Activated naive CD4-positive, alpha-beta T cell treated with anti-CD3 and anti-CD28 coated beads for 36 hours (primary cell): ENCODE data around the gene CIAO2A. TPM values are rescaled to one million over a fixed set of nuclear protein-coding genes. Genes with fewer than 3 reads are reported as not detected.

Experiments used
- CTCF ChIA-PET: fragments of 350-600 bp; sonication (Branson Sonifier 250); formaldehyde crosslinking; loops from one replicate; lab custom pipeline; 2021; ENCODE audit warnings: antibody characterized with exemption; lab: Charles Lee
- DNase-seq: peaks from one replicate; pipeline ENCODE4 v3.0.0-alpha.2; 2020
- H3K27ac Mint-ChIP-seq: one replicate; pipeline ENCODE4 v1.8.0; 2021; ENCODE audit warnings: mild to moderate bottlenecking, mixed read lengths
- H3K27me3 Mint-ChIP-seq: one replicate; pipeline ENCODE4 v1.8.0; 2021; ENCODE audit warnings: low read depth, mixed read lengths
- H3K36me3 Mint-ChIP-seq: one replicate; pipeline ENCODE4 v1.8.0; 2021; ENCODE audit warnings: low read depth, mixed read lengths
- H3K4me1 Mint-ChIP-seq: one replicate; pipeline ENCODE4 v1.8.0; 2021; ENCODE audit warnings: low read depth, mixed read lengths
- H3K4me3 Mint-ChIP-seq: one replicate; pipeline ENCODE4 v1.8.0; 2021; ENCODE audit warnings: mild to moderate bottlenecking, moderate library complexity, mixed read lengths
- H3K9me3 Mint-ChIP-seq: one replicate; pipeline ENCODE4 v1.8.0; 2021; ENCODE audit warnings: mixed read lengths
- intact Hi-C: fragments of 100-400 bp; cut with micrococcal nuclease; formaldehyde crosslinking; loops from one replicate; pipeline ENCODE4 v1.15.1; 2023
- total RNA-seq, 2 experiments: library from RNA; stranded (reverse); gene quantifications; one replicate each; pipeline ENCODE4 v1.2.3, GENCODE V29; 2021

The CIAO2A gene, protein sequence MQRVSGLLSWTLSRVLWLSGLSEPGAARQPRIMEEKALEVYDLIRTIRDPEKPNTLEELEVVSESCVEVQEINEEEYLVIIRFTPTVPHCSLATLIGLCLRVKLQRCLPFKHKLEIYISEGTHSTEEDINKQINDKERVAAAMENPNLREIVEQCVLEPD
- 100 to 1,000 TPM; 105 TPM for total RNA-seq

DNA sequence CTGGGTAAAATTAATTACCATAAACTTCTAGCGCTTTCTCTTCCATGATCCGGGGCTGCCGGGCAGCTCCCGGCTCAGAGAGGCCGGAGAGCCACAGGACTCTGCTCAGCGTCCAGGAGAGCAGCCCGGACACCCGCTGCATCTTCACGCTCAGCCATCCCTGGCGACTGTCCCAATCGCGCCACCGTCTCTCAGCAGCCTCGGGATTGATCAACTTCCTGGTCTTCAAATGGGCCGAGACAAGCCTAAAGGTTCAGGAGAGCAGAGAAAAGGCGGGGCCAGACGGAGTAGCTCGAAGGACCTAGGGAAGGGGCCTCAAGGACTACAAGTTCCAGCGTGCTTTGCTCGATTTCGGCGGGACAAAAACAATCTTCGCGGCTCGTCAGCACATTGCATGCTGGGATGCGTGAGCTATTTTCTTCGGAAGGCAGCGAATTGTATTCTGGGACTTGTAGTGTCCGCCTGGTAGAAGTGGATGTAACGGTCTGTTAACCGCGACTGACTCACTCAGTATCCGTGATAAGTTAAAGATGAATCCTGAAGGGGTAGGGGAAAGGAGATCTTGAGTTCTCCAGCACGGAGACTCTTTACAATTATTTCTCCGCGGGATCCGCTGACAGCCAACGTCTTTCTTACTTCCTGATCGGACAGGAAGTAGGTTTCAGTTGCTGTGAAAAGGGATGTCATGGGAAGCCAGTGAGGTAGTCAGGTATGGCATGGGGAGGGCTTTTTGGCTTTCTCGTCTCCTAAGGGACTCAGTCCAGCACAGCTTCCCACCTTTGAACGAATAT lies at the start of gene CIAO2A:
Gene CIAO2A (minus strand): TSS at position 212 of the 791 bp plus-strand sequence. CDS start 70 bp downstream, at position 142.
- peaks cover 14% of the 10 kb centered on the region for H3K36me3 Mint-ChIP-seq
- H3K27me3 Mint-ChIP-seq, result no peaks in the 10 kb centered on the region
- H3K27ac Mint-ChIP-seq, result peak within 1 kb of the TSS; percentile 97
- intact Hi-C loops, result loop anchor here (1.0 to 10.0 kb wide), 9 partner anchors 59 to 902 kb away; partner anchors contain the start of genes CSNK1G1, HERC1, PCLAF and PPIB
- H3K4me3 Mint-ChIP-seq, result peak within 1 kb of the TSS; percentile 98
- H3K9me3 Mint-ChIP-seq, result no peaks in the 10 kb centered on the region
- CTCF ChIA-PET, result interaction anchor here (0.6 to 2.5 kb wide), 8 partner anchors 22 to 494 kb away, joined by 3 to 10 read pairs (median 3); no protein-coding TSS in a partner anchor
- H3K4me1 Mint-ChIP-seq, result peaks cover 62% of the 10 kb centered on the region
- DNase-seq, result peak; percentile 99

DNA sequence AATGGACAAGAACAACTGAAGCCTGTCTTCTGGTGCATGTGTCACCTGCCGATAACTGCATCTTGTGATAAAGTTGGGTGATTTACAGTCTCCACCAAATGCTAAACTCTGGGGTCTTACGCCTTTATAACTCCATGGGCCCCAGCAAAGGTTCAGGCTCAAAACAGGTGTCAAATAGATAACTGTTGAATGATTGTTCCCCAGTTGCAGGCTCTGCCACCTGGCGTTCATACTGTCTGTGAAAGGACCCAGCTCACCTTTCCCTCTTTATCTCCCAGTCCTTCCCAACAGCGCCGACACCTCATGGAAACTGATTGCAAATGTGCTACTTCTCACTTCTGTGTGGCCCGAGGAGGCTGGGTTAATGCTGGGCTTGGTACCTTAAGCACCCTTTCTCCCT lies 49.6 kb upstream of the CIAO2A start:
- Mint-ChIP-seq H3K9me3 (no peaks in the 10 kb centered on the region), H3K27ac (peak overlapping the region; percentile 13), H3K4me3 (no peak overlapping the region), H3K4me1 (no peaks in the 10 kb centered on the region), H3K36me3 (peaks cover 9% of the 10 kb centered on the region), H3K27me3 (no peaks in the 10 kb centered on the region)
- intact Hi-C loops, result no loop called here
- DNase-seq, result no peak
- CTCF ChIA-PET, result interaction anchor here (0.8 kb wide), 1 partner anchor 12 kb away, joined by 3 read pairs; no protein-coding TSS in a partner anchor

DNA sequence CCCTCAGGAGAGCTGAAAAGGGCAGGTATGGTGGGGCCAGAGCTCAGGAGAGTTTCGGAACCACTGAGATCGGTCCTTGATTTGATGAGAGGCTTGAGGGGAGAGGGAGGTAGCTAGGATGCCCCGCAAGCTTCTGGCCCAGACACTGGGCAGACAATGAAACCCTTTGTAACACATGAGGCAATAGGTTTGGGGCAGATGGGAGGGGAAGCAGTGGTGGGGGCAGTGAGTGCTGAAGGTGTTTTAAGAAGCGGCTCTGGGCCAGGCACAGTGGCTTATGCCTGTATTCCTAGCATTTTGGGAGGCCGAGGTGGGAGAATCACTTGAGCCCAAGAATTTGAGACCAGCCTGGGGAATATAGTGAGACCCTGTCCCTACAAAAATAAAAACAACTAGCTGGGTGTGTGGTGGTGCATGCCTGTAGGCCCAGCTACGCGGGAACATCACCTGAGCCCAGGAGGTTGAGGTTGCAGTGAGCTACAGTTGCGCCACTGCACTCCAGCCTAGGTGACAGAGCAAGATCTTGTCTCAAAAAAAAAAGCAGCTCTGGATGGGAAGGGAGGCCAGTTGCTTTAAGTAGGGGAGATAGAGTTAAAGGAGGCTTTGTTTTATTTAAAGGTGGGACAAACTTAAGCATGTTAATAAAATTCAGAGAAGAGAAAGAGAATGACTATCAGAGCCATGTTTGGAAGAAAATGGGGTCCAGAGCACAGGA lies 48.3 kb upstream of the CIAO2A start:
- CTCF ChIA-PET, result interaction anchor here (1.5 kb wide), 1 partner anchor 11 kb away, joined by 7 read pairs; no protein-coding TSS in a partner anchor
- Mint-ChIP-seq H3K4me1 (no peaks in the 10 kb centered on the region), H3K27ac (no peak overlapping the region), H3K27me3 (no peaks in the 10 kb centered on the region), H3K4me3 (no peak overlapping the region), H3K36me3 (peaks cover 11% of the 10 kb centered on the region), H3K9me3 (no peaks in the 10 kb centered on the region)
- DNase-seq, result no peak
- intact Hi-C loops, result no loop called here

DNA sequence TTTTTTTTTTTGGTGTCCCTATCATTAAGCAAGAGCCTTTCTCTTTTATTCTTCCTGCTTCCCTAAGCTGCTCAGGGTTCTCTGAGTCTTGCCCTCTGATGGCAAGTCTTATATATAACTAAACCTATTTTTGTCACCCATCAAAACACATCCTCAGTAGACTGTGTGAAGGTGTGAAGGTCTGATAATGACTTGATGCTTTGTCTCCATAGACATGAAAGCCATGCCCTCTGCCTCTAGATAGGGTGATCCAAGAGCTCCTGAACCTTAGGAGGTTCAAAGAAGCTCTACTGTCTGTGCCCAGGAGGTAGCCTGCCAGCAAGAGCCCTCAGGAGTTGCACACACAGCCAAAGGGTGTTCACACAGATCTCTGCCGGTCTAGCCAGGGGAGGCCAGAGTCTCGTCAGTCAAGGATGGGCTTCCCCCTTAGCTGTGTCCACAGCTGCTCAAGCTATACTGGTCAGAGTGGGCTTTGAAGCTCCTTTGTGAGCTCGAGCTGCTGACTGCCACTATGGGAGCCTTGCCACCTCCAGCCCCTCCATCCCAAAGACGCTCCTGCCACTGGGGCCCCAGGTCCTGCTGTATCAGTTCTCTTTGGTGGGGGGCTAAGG lies 44.8 kb upstream of the CIAO2A start:
- Mint-ChIP-seq H3K36me3 (peaks cover 16% of the 10 kb centered on the region), H3K4me3 (no peak overlapping the region), H3K4me1 (no peaks in the 10 kb centered on the region), H3K27me3 (no peaks in the 10 kb centered on the region), H3K27ac (no peak overlapping the region), H3K9me3 (no peaks in the 10 kb centered on the region)
- no peak for DNase-seq
- CTCF ChIA-PET, result interaction anchor here (0.6 kb wide), 1 partner anchor 419 kb away, joined by 3 read pairs; no protein-coding TSS in a partner anchor
- intact Hi-C loops, result no loop called here

DNA sequence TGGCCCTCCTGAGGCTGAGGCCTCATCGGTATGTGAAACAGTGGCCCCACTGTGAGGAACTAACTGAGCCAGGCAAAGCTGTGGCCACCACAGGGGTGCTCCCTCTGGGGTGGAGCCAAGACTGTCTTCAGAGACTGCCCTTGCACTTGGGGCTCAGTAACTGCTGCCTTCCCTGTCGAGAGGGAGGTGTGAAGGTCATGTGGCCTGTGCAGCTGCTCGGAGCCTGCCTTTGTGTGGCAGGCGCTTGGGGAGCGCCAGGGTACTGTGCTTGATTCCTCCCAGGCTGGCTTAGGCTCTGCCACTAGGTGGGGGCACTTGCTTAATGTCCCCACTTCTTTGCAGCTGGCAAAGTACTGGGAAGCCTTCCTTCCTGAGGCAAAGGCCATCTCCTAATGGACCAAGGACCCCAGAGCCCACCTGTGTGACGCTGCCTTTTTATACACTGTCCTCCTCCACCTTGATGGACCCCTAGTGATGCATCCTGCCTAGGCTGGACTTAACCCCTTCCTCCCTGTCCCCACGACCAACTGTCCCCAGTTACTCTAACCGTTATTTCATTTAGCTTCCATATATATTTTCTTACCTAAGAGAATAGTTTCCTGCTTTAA lies 43.7 kb upstream of the CIAO2A start:
- Mint-ChIP-seq H3K27ac (no peak overlapping the region), H3K4me3 (no peak overlapping the region), H3K27me3 (no peaks in the 10 kb centered on the region), H3K4me1 (no peaks in the 10 kb centered on the region), H3K36me3 (peaks cover 22% of the 10 kb centered on the region), H3K9me3 (no peaks in the 10 kb centered on the region)
- CTCF ChIA-PET, result no interaction called here
- intact Hi-C loops, result no loop called here
- DNase-seq, result no peak

DNA sequence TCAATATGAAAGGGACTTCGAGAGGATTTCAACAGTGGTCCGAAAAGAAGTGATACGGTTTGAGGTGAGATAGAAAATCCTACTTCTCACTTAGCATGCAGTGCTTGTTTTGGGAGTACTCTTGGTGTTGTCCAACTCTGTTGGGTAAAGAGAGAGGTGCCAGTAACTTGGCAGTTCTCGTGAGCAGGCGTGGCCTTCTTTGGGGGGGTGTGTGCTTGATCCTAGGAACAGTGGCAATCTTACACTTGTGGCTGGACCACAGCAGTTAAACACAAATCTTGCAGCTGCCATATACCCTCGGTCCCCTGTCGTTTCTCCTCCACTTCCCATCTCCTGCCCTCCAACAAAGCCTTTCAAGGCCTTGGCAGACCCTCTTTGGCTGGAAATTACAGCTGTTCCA lies 42.7 kb upstream of the CIAO2A start:
- H3K4me1 Mint-ChIP-seq, result no peaks in the 10 kb centered on the region
- no peak overlapping the region for H3K27ac Mint-ChIP-seq
- no peaks in the 10 kb centered on the region for H3K9me3 Mint-ChIP-seq
- intact Hi-C loops, result no loop called here
- peaks cover 25% of the 10 kb centered on the region for H3K36me3 Mint-ChIP-seq
- H3K4me3 Mint-ChIP-seq, result no peak overlapping the region
- CTCF ChIA-PET, result interaction anchor here (0.6 kb wide), 1 partner anchor 36 kb away, joined by 3 read pairs; no protein-coding TSS in a partner anchor
- DNase-seq, result no peak
- H3K27me3 Mint-ChIP-seq, result no peaks in the 10 kb centered on the region

DNA sequence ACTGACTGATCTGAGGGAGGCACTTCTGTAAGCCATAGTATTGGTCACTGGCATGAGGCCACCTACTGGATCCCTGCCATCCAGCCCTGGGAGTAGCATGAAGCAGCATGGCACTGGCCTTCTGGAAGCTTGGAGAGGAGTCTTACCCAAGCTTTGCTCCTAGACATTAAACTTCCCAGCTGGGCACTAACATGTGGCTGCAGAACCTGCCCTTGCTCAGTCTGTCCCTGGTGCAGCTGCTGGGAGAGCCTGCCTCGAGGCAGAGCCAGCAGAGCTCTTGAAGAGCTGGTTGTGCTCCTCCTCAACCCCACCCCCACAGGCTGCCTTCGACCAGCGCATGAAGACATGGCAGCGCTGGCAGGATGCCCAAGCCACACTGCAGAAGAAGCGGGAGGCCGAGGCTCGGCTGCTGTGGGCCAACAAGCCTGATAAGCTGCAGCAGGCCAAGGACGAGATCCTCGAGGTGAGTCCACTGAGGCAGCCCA lies 40.7 kb upstream of the CIAO2A start:
- Mint-ChIP-seq H3K4me3 (no peak overlapping the region), H3K9me3 (no peaks in the 10 kb centered on the region), H3K4me1 (no peaks in the 10 kb centered on the region), H3K27ac (no peak overlapping the region), H3K27me3 (no peaks in the 10 kb centered on the region), H3K36me3 (peaks cover 29% of the 10 kb centered on the region)
- intact Hi-C loops, result no loop called here
- CTCF ChIA-PET, result interaction anchor here (1.0 kb wide), 1 partner anchor 19 kb away, joined by 3 read pairs; no protein-coding TSS in a partner anchor
- DNase-seq, result no peak

DNA sequence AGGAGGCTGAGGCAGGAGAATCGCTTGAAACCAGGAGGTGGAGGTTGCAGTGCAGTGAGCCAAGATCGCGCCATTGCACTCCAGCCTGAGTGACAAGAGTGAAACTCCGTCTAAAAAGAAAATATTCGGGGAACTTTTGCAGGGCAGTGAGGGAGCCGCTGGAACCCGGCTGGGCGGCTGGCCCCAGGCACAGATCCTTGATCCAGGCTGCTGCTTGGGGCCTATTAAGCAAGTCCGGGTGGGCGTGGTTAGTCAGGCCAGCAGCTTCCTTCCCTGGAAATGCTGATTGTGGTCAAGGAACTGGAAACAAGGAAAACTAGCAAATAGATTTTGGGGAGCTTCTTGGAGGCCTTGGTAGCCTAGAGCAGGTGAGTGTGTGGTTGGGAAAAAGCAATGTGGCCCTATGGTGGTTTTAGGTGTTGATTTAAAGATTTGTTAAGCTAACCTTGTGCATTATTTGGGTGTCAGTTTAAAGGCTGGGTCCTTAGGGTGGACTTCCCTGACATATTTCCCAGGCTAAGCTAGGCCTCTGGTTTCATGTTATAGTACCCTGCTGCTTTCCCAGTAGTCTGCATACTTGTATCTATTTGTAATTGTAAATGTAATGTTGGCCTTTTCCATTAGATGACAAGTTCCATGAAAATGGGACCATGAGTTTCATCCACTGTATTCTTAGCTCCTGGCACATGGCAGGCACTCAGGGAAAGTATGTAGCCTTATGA lies 40.1 kb upstream of the CIAO2A start:
- H3K9me3 Mint-ChIP-seq, result no peaks in the 10 kb centered on the region
- intact Hi-C loops, result no loop called here
- no peak overlapping the region for H3K27ac Mint-ChIP-seq
- no peak overlapping the region for H3K4me3 Mint-ChIP-seq
- no peaks in the 10 kb centered on the region for H3K27me3 Mint-ChIP-seq
- peaks cover 29% of the 10 kb centered on the region for H3K36me3 Mint-ChIP-seq
- H3K4me1 Mint-ChIP-seq, result no peaks in the 10 kb centered on the region
- no peak for DNase-seq
- CTCF ChIA-PET, result interaction anchor here (1.0 kb wide), 1 partner anchor 20 kb away, joined by 3 read pairs; no protein-coding TSS in a partner anchor

DNA sequence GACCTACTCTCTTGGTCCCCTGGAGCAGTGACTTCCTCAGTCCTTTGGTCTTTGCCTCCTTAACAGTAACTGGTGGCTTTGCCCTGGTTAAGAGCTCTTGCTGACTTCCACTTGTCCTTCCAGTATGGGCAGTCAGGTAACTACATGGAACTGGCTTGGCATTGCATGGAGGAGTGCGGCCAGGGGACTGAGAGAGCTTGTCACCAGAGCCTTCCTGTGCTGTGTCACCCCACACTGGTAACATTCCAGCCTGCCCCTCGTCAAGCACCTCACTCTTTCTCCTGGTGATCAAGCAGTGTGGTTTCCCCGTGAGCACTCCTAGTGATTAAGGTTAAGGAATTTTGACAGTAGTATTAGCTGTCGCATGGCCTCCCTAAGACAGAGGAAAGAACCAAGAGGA lies 38.6 kb upstream of the CIAO2A start:
- Mint-ChIP-seq H3K36me3 (peaks cover 40% of the 10 kb centered on the region), H3K4me1 (no peaks in the 10 kb centered on the region)

DNA sequence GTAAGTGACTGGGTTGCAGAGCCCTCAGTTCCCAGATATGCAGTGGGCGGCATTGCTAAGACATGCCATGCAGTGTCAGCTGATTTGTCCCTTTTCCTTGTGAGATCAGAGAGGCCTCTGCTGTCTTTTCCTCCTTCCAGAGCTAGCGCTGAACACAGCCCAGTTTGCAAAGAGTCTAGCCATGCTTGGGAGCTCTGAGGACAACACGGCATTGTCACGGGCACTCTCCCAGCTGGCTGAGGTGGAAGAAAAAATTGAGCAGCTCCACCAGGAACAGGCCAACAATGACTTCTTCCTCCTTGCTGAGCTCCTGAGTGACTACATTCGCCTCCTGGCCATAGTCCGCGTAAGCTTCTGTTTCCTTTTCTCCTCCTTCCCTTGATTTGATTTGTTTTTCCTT lies 37.9 kb upstream of the CIAO2A start:
- intact Hi-C loops, result no loop called here
- H3K9me3 Mint-ChIP-seq, result no peaks in the 10 kb centered on the region
- no peak for DNase-seq
- H3K27ac Mint-ChIP-seq, result no peak overlapping the region
- no peaks in the 10 kb centered on the region for H3K4me1 Mint-ChIP-seq
- H3K27me3 Mint-ChIP-seq, result no peaks in the 10 kb centered on the region
- no peak overlapping the region for H3K4me3 Mint-ChIP-seq
- H3K36me3 Mint-ChIP-seq, result peaks cover 38% of the 10 kb centered on the region
- CTCF ChIA-PET, result interaction anchor here (0.8 to 1.6 kb wide), 2 partner anchors 17 to 22 kb away, joined by 4 to 7 read pairs; no protein-coding TSS in a partner anchor

More for the DNA sequence above, 38.6 kb upstream of the CIAO2A start:
- no peak for DNase-seq
- H3K27me3 Mint-ChIP-seq, result no peaks in the 10 kb centered on the region
- CTCF ChIA-PET, result interaction anchor here (0.5 to 0.8 kb wide), 3 partner anchors 18 to 234 kb away, joined by 3 to 5 read pairs (median 4); no protein-coding TSS in a partner anchor
- H3K4me3 Mint-ChIP-seq, result no peak overlapping the region
- H3K27ac Mint-ChIP-seq, result no peak overlapping the region
- H3K9me3 Mint-ChIP-seq, result no peaks in the 10 kb centered on the region
- intact Hi-C loops, result no loop called here

DNA sequence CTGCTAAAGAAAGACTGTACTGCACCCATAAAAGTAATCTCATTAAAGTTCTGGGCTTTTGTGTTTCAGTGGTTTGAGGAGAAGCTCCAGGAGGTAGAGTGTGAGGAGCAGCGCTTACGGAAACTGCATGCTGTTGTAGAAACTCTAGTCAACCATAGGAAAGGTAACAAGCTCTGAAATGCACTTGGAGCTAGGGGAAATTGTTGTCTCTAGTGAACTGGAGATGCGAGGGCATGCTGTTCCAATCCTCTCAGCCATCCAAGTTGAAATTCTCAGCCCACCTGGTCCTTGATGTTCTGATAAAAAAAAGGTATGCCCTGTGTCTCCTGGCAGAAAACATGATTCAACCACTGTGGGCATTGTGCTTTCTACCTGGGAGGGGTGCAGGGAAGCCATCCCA lies 36.5 kb upstream of the CIAO2A start:
- Mint-ChIP-seq H3K9me3 (no peaks in the 10 kb centered on the region), H3K4me3 (no peak overlapping the region), H3K27me3 (no peaks in the 10 kb centered on the region), H3K27ac (no peak overlapping the region), H3K4me1 (no peaks in the 10 kb centered on the region), H3K36me3 (peaks cover 39% of the 10 kb centered on the region)
- CTCF ChIA-PET, result interaction anchor here (0.6 to 1.6 kb wide), 2 partner anchors 23 to 118 kb away, joined by 4 to 7 read pairs; no protein-coding TSS in a partner anchor
- intact Hi-C loops, result no loop called here
- DNase-seq, result no peak
